CD4-positive, alpha-beta T cell (primary cell): ENCODE data around the gene KCND2. TPM values are rescaled to one million over a fixed set of nuclear protein-coding genes. Genes with fewer than 3 reads are reported as not detected.

Experiments used
- ATAC-seq: fragments of 200-7000 bp; cut with Tn5 transposase; one replicate; pipeline ENCODE4 v1.10.0; 2022; ENCODE audit warnings: mild to moderate bottlenecking; ENCODE audit not compliant: poor library complexity
- CTCF ChIA-PET: fragments of 350-600 bp; sonication (Branson Sonifier 250); formaldehyde crosslinking; loops from one replicate; lab custom pipeline; 2021; ENCODE audit warnings: antibody characterized with exemption, inconsistent platforms; lab: Charles Lee
- POLR2A ChIA-PET: fragments of 350-600 bp; sonication (Branson Sonifier 250); formaldehyde crosslinking; loops from one replicate; lab custom pipeline; 2021; ENCODE audit warnings: antibody characterized with exemption, inconsistent platforms; lab: Charles Lee
- DNase-seq, 14 experiments: peaks; one replicate each; pipeline ENCODE4 v3.0.0-alpha.2; 2013 to 2020; ENCODE audit warnings: mixed read lengths in 2 of 14
- H3K27ac ChIP-seq, 2 donors: one replicate each; pipeline versions ENCODE4 v1.5.1 to v1.7.0; 2013; ENCODE audit warnings: low read length in 2 of 2, low read depth in 1 of 2, mild to moderate bottlenecking in 1 of 2
- H3K27me3 ChIP-seq, 2 experiments: 1 replicate in 1 of 2; 2 replicates in 1 of 2; pipeline versions ENCODE4 v1.6.1 to v1.7.0; 2013; ENCODE audit warnings: low read length in 2 of 2, control low read depth in 1 of 2, mild to moderate bottlenecking in 1 of 2, moderate library complexity in 1 of 2; ENCODE audit not compliant: insufficient read depth in 2 of 2, control insufficient read depth in 1 of 2
- H3K36me3 ChIP-seq: one replicate; pipeline ENCODE4 v1.6.1; 2013; ENCODE audit warnings: low read length, control low read depth; ENCODE audit not compliant: insufficient read depth
- H3K4me1 ChIP-seq: one replicate; pipeline ENCODE4 v1.6.1; 2013; ENCODE audit warnings: low read length, control low read depth; ENCODE audit not compliant: insufficient read depth
- H3K4me3 ChIP-seq: one replicate; pipeline ENCODE4 v1.5.1; 2013; ENCODE audit warnings: mild to moderate bottlenecking, low read length, moderate library complexity
- H3K9me3 ChIP-seq, 2 experiments: 1 replicate in 1 of 2; 2 replicates in 1 of 2; pipeline versions ENCODE4 v1.6.1 to v1.7.0; 2013; ENCODE audit warnings: low read length in 2 of 2, mild to moderate bottlenecking in 2 of 2, control low read depth in 1 of 2, moderate library complexity in 1 of 2; ENCODE audit not compliant: control insufficient read depth in 1 of 2, insufficient read depth in 1 of 2
- H3K27ac Mint-ChIP-seq: one replicate; pipeline ENCODE4 v1.8.0; 2020; ENCODE audit warnings: mixed read lengths
- H3K27me3 Mint-ChIP-seq: one replicate; pipeline ENCODE4 v1.8.0; 2021; ENCODE audit warnings: mixed read lengths
- H3K36me3 Mint-ChIP-seq: one replicate; pipeline ENCODE4 v1.8.0; 2021; ENCODE audit warnings: low read depth, mixed read lengths
- H3K4me1 Mint-ChIP-seq: one replicate; pipeline ENCODE4 v1.8.0; 2021; ENCODE audit warnings: low read depth, mixed read lengths
- H3K4me3 Mint-ChIP-seq: one replicate; pipeline ENCODE4 v1.8.0; 2020; ENCODE audit warnings: mild to moderate bottlenecking, mixed read lengths
- H3K9me3 Mint-ChIP-seq: one replicate; pipeline ENCODE4 v1.8.0; 2020; ENCODE audit warnings: mixed read lengths
- CTCF ChIP-seq: fragments of 200-600 bp; IDR thresholded peaks from one replicate; pipeline ENCODE4 v1.8.0; 2022; ENCODE audit warnings: antibody characterized with exemption, mild to moderate bottlenecking
- intact Hi-C, 2 experiments: fragments of 100-400 bp; cut with DNase I in 1 of 2; cut with micrococcal nuclease in 1 of 2; formaldehyde crosslinking; loops; one replicate each; pipeline versions ENCODE4 v1.15.1 to v1.9.0; 2023 to 2025; cut with DNase I, micrococcal nuclease
- total RNA-seq, 174 experiments: library from RNA in 2 of 174; stranded (reverse) in 2 of 174; gene quantifications; one replicate each; pipeline ENCODE4 v1.2.3 and lab custom pipeline; 2021 to 2026

KCND2 gene
- total RNA-seq, 2 experiments from 2014 or later = not detected

GRCh38 chr7:120547605-120548004 is 274.6 kb downstream of the KCND2 start:
- no peaks in the 10 kb centered on the region for H3K27me3 ChIP-seq
- H3K9me3 ChIP-seq = no peaks in the 10 kb centered on the region
- ATAC-seq (no peak), DNase-seq (no peak)
- no peaks in the 10 kb centered on the region for H3K4me1 ChIP-seq
- no peaks in the 10 kb centered on the region for H3K36me3 ChIP-seq
- Mint-ChIP-seq H3K9me3 (peaks cover 2% of the 10 kb centered on the region), H3K36me3 (no peaks in the 10 kb centered on the region), H3K4me1 (no peaks in the 10 kb centered on the region), H3K27ac (no peak overlapping the region), H3K4me3 (no peak overlapping the region), H3K27me3 (no peaks in the 10 kb centered on the region)
- CTCF ChIA-PET = no interaction called here
- intact Hi-C loops = no loop called here
- no peak overlapping the region for H3K4me3 ChIP-seq
- TF ChIP-seq CTCF = no peak
- H3K27ac ChIP-seq = no peak overlapping the region
- POLR2A ChIA-PET = no interaction called here

GRCh38 chr7:120550494-120551048 is 277.6 kb downstream of the KCND2 start:
- Histone ChIP-seq H3K4me1 (no peaks in the 10 kb centered on the region), H3K27ac (no peak overlapping the region), H3K36me3 (no peaks in the 10 kb centered on the region), H3K9me3 (no peaks in the 10 kb centered on the region), H3K4me3 (no peak overlapping the region), H3K27me3 (no peaks in the 10 kb centered on the region)
- Mint-ChIP-seq H3K27me3 (no peaks in the 10 kb centered on the region), H3K36me3 (no peaks in the 10 kb centered on the region), H3K27ac (no peak overlapping the region), H3K4me1 (no peaks in the 10 kb centered on the region), H3K4me3 (no peak overlapping the region), H3K9me3 (peaks cover 5% of the 10 kb centered on the region)
- intact Hi-C loops = no loop called here
- no peak for DNase-seq
- TF ChIP-seq CTCF = no peak
- ChIA-PET POLR2A (no interaction called here), CTCF (no interaction called here)
- ATAC-seq = no peak

- H3K4me3 ChIP-seq = no peak overlapping the region
- H3K36me3 Mint-ChIP-seq = no peaks in the 10 kb centered on the region
- CTCF ChIA-PET = no interaction called here
- H3K36me3 ChIP-seq = no peaks in the 10 kb centered on the region
- intact Hi-C loops = no loop called here
- no peaks in the 10 kb centered on the region for H3K4me1 ChIP-seq
- no peaks in the 10 kb centered on the region for H3K27me3 Mint-ChIP-seq
- no peak for DNase-seq
- no peak overlapping the region for H3K27ac ChIP-seq
- no peak for TF ChIP-seq CTCF
- no peaks in the 10 kb centered on the region for H3K9me3 ChIP-seq
- H3K9me3 Mint-ChIP-seq = peaks cover 5% of the 10 kb centered on the region
- H3K27ac Mint-ChIP-seq = no peak overlapping the region
- ATAC-seq = no peak
- POLR2A ChIA-PET = interaction anchor here (0.6 kb wide), 1 partner anchor 13 kb away, joined by 4 read pairs; no protein-coding TSS in a partner anchor
- no peak overlapping the region for H3K4me3 Mint-ChIP-seq
- H3K4me1 Mint-ChIP-seq = no peaks in the 10 kb centered on the region
- no peaks in the 10 kb centered on the region for H3K27me3 ChIP-seq
Measured at GRCh38 chr7:120553491-120553890, 280.5 kb downstream of the KCND2 start.
